K562 (cell line): Measurements from ENCODE around the gene DDX60. TPM values are rescaled to one million over a fixed set of nuclear protein-coding genes. Genes with fewer than 3 reads are reported as not detected.

ENCODE experiments used
- ATAC-seq: fragments of 200-7000 bp; cut with Tn5 transposase; 3 replicates; pipeline ENCODE4 v1.9.1; 2020; ENCODE audit warnings: moderate library complexity
- BruUV-seq: library from RNA; stranded (reverse); fragments of 400-500 nt; replicated peaks from 2 replicates; lab custom pipeline; 2021; lab: Mats Ljungman, UMichigan
- CTCF ChIA-PET: fragments of 300-600 bp; formaldehyde crosslinking; extraction: SDS; loops from one replicate; lab custom pipeline; 2021; ENCODE audit warnings: low intra/inter-chr PET ratio; lab: Yijun Ruan, JAX
- POLR2A ChIA-PET: fragments of 300-600, 350-650 bp; sonication (Branson Sonifier 250); formaldehyde crosslinking; extraction: SDS; loops from one replicate; lab custom pipeline; 2021; ENCODE audit warnings: antibody characterized with exemption, inconsistent platforms; lab: Yijun Ruan, JAX
- DNase-seq, 4 experiments: peaks; one replicate each; pipeline versions ENCODE4 v3.0.0 to v3.0.0-alpha.2; 2011 to 2018; ENCODE audit warnings: low spot score in 3 of 4, mixed read lengths in 3 of 4; ENCODE audit errors: extremely low read depth in 1 of 4
- FAIRE-seq: peaks from 2 replicates; lab custom pipeline; 2011; peaks lifted over from hg19 to GRCh38; lab: Jason Lieb, UNC
- H2AFZ ChIP-seq: 2 replicates; pipeline ENCODE4 v1.6.0; 2011; ENCODE audit warnings: low read depth, low read length, control low read depth, inconsistent platforms
- H3K27ac ChIP-seq: fragments of 200-600 bp; 3 replicates; pipeline ENCODE4 v1.8.0; 2011; ENCODE audit warnings: low read depth, mild to moderate bottlenecking, control low read depth, inconsistent platforms, low read length, moderate library complexity, mixed read lengths; ENCODE audit errors: extremely low read depth
- H3K27me3 ChIP-seq, 2 experiments: fragments of 300-600 bp in 1 of 2; 2 replicates in 1 of 2; 3 replicates in 1 of 2; pipeline versions ENCODE4 v1.6.0 to v1.8.0; 2011; ENCODE audit warnings: inconsistent platforms in 2 of 2, low read length in 2 of 2, mild to moderate bottlenecking in 1 of 2, mixed read lengths in 1 of 2, moderate library complexity in 1 of 2; ENCODE audit not compliant: control insufficient read depth in 2 of 2, insufficient read depth in 2 of 2
- H3K36me3 ChIP-seq: fragments of 300-600 bp; 3 replicates; pipeline ENCODE4 v1.8.0; 2011; ENCODE audit warnings: mild to moderate bottlenecking, low read length, inconsistent platforms; ENCODE audit not compliant: control insufficient read depth, insufficient read depth
- H3K4me1 ChIP-seq, 2 experiments: fragments of 200-600 bp in 1 of 2; replicated peaks in 1 of 2; 2 replicates in 1 of 2; 3 replicates in 1 of 2; pipeline versions ENCODE4 v1.5.1 to v1.8.0; 2011; ENCODE audit warnings: inconsistent platforms in 2 of 2, low read length in 2 of 2, mild to moderate bottlenecking in 1 of 2, mixed read lengths in 1 of 2, moderate library complexity in 1 of 2; ENCODE audit not compliant: control insufficient read depth in 2 of 2, insufficient read depth in 2 of 2
- H3K4me2 ChIP-seq: 2 replicates; pipeline ENCODE4 v1.6.1; 2011; ENCODE audit warnings: low read length, control low read depth, inconsistent platforms, mixed read lengths; ENCODE audit not compliant: insufficient read depth
- H3K4me3 ChIP-seq: fragments of 200-600 bp; sonication (generic), shearing (Covaris generic); 2 replicates; pipeline ENCODE4 v1.5.1; 2016; ENCODE audit warnings: control low read depth, inconsistent platforms
- H3K79me2 ChIP-seq: fragments of 200-600 bp; 3 replicates; pipeline ENCODE4 v1.8.0; 2011; ENCODE audit warnings: low read length, inconsistent platforms; ENCODE audit not compliant: control insufficient read depth, insufficient read depth
- H3K9ac ChIP-seq, 2 experiments: 2 replicates each; pipeline versions ENCODE4 v1.6.0 to v1.6.1; 2011; ENCODE audit warnings: low read depth in 2 of 2, low read length in 2 of 2, control low read depth in 1 of 2, inconsistent platforms in 1 of 2, mild to moderate bottlenecking in 1 of 2, mixed read lengths in 1 of 2; ENCODE audit not compliant: insufficient read depth in 1 of 2
- H3K9me1 ChIP-seq: one replicate; pipeline ENCODE4 v1.6.0; 2011; ENCODE audit warnings: inconsistent platforms, mild to moderate bottlenecking, low read length, moderate library complexity; ENCODE audit not compliant: control insufficient read depth, insufficient read depth
- H3K9me3 ChIP-seq: replicated peaks from 2 replicates; pipeline ENCODE4 v1.5.1; 2011; ENCODE audit warnings: low read depth, low read length, inconsistent platforms; ENCODE audit not compliant: control insufficient read depth, insufficient read depth
- H4K20me1 ChIP-seq: replicated peaks from 2 replicates; pipeline ENCODE4 v1.6.1; 2011; ENCODE audit warnings: low read length, inconsistent platforms, mixed read lengths; ENCODE audit not compliant: control insufficient read depth, insufficient read depth
- NR1H2 ChIP-seq: sonication (generic); formaldehyde crosslinking; IDR thresholded peaks from 2 replicates; pipeline ENCODE4 v1.4.0; 2020; ENCODE audit warnings: mild to moderate bottlenecking, missing genetic modification reagents
- NR3C1 ChIP-seq: sonication (generic); formaldehyde crosslinking; IDR thresholded peaks from 2 replicates; pipeline ENCODE4 v1.8.1; 2022; ENCODE audit warnings: missing genetic modification reagents
- RBM25 ChIP-seq: fragments of 200-400 bp; formaldehyde crosslinking; IDR thresholded peaks from 2 replicates; pipeline ENCODE4 v1.6.1; 2018; ENCODE audit warnings: low read length, low read depth, moderate library complexity; ENCODE audit not compliant: severe bottlenecking
- SIX5 ChIP-seq, 2 experiments: IDR thresholded peaks; 2 replicates each; pipeline ENCODE4 v1.6.1; 2011; ENCODE audit warnings: low read length in 2 of 2, borderline replicate concordance in 1 of 2, low read depth in 1 of 2, mild to moderate bottlenecking in 1 of 2, moderate library complexity in 1 of 2; ENCODE audit not compliant: insufficient read depth in 1 of 2
- XRCC4 ChIP-seq: IDR thresholded peaks from one replicate; pipeline ENCODE4 v1.6.1; 2011; ENCODE audit not compliant: insufficient read depth, insufficient read length; ENCODE audit errors: extremely low read depth
- ZKSCAN8 ChIP-seq: fragments of 200-800 bp; sonication (Bioruptor generic); IDR thresholded peaks from 2 replicates; pipeline ENCODE4 v1.6.1; 2016; ENCODE audit warnings: missing genetic modification characterization, missing compliant biosample characterization
- ZNF134 ChIP-seq: fragments of 250-450 bp; sonication (Bioruptor Pico); conservative IDR thresholded peaks from 2 replicates; pipeline ENCODE4 v1.4.0; 2020
- ZNF583 ChIP-seq: fragments of 250-450 bp; sonication (Bioruptor Pico); IDR thresholded peaks from 2 replicates; pipeline ENCODE4 v1.4.0; 2020
- ZNF778 ChIP-seq: fragments of 450-650 bp; formaldehyde crosslinking; IDR thresholded peaks from 2 replicates; pipeline ENCODE4 v1.4.0; 2020; ENCODE audit warnings: mild to moderate bottlenecking, moderate library complexity
- WGBS: fragments of 100-300 bp; shearing (Covaris generic); methylation state at CpG from one replicate; pipeline ENCODE4 v1.1.6; 2016; ENCODE audit warnings: low coverage, mixed read lengths; ENCODE audit not compliant: insufficient coverage; ENCODE audit errors: missing lambda C conversion rate; 5-methylcytosine and 5-hydroxymethylcytosine counted together
- in situ Hi-C: fragments of 300-500 bp; cut with MboI; formaldehyde crosslinking; loops from 4 replicates; pipeline ENCODE4 v1.15.0; 2018; ENCODE audit warnings: inconsistent platforms, mixed read lengths
- intact Hi-C: fragments of 100-400 bp; cut with micrococcal nuclease; formaldehyde crosslinking; loops from 2 replicates; pipeline ENCODE4 v1.14.2; 2022
- polyA plus RNA-seq, 8 experiments: library from polyadenylated mRNA; depleted of rRNA in 4 of 8; stranded (reverse) in 5 of 8; unstranded in 3 of 8; fragments of >200 nt; fragmentation: Nextera tagmentation in 2 of 8; fragmentation: Illumina TruSeq in 1 of 8; extraction: Ambion mirVana in 2 of 8; extraction: Trizol in 1 of 8; gene quantifications; 2 replicates each; pipeline versions ENCODE4 v1.2.1 to v1.2.3, GENCODE V29; 2011 to 2014; ENCODE audit warnings: inconsistent platforms in 1 of 8, missing spikeins in 1 of 8
- total RNA-seq, 7 experiments: library from RNA; depleted of rRNA in 6 of 7; stranded (reverse); fragments of >200 nt in 6 of 7; fragmentation: Illumina TruSeq in 2 of 7; extraction: Trizol in 2 of 7; gene quantifications; 2 replicates each; pipeline versions ENCODE4 v1.2.1 to v1.2.3, GENCODE V29; 2011 to 2021; ENCODE audit warnings: low replicate concordance in 1 of 7
- TF ChIP-seq, protein P1 (sequence below), 2 experiments: fragments of 250-450 bp in 1 of 2; fragments of 450-650 bp in 1 of 2; sonication (Bioruptor Pico) in 1 of 2; IDR thresholded peaks; 2 replicates each; pipeline versions ENCODE4 v1.6.1 to v1.8.0; 2016 to 2021; ENCODE audit warnings: mild to moderate bottlenecking in 2 of 2, moderate library complexity in 2 of 2, missing compliant biosample characterization in 1 of 2, missing genetic modification characterization in 1 of 2
- TF ChIP-seq, protein P2 (sequence below): fragments of 250-450 bp; sonication (Bioruptor Pico); IDR thresholded peaks from 2 replicates; pipeline ENCODE4 v1.4.0; 2020; ENCODE audit warnings: mild to moderate bottlenecking, moderate library complexity

DDX60 gene
- total and polyA plus RNA-seq, 9 of the 15 experiments (the other 6 are each of a cell fraction or from before 2014, with no cell fraction given): 0.06 to 0.25 (median 0.13) TPM

DNA sequence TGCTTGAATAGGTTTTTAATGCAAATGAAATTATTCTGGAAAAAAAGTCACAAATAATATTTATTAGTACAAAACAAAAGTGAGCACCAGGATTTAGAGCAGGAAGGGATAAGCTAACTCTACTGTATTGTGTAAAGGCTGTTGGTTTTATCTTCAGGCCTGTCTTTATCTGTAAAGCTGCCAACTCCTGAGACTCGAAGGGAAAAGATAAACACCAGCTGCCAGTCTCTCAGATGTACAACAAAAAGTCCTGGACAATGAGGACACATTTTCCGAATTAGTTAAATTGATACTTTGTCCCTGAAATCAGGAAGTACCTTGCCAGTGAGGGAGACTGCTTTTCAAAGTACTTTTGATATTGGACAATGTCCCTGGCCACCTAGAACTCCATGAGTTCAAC lies 8.8 kb downstream of the DDX60 start:
- DNase-seq (no peak), FAIRE-seq (no peak), ATAC-seq (no peak)
- Histone ChIP-seq H3K36me3 (no peaks in the 10 kb centered on the region), H3K4me1 (no peaks in the 10 kb centered on the region), H3K27ac (no peak overlapping the region), H3K4me2 (no peak overlapping the region), H3K27me3 (no peaks in the 10 kb centered on the region), H3K4me3 (no peak overlapping the region), H4K20me1 (no peaks in the 10 kb centered on the region), H3K79me2 (no peaks in the 10 kb centered on the region), H3K9me1 (no peaks in the 10 kb centered on the region), H2AFZ (no peak overlapping the region), H3K9ac (no peak overlapping the region), H3K9me3 (no peaks in the 10 kb centered on the region)
- BruUV-seq: no TSS peak
- POLR2A ChIA-PET: no interaction called here
- intact Hi-C loops: no loop called here
- CTCF ChIA-PET: no interaction called here
- no peak for TF ChIP-seq RBM25
- no peak for TF ChIP-seq XRCC4
- TF ChIP-seq NR3C1 (CRISPR knock-in tag): no peak
- TF ChIP-seq SIX5 (IDR thresholded peaks at IDR 0.05; ENCODE audit: borderline replicate concordance in 1 of 2, insufficient read depth in 1 of 2, low read depth in 1 of 2, low read length in 2 of 2): no peak
- no peak for TF ChIP-seq ZNF583
- TF ChIP-seq, protein P1, sequence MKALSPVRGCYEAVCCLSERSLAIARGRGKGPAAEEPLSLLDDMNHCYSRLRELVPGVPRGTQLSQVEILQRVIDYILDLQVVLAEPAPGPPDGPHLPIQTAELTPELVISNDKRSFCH (CRISPR knock-in tag; IDR thresholded peaks at IDR 0.05): no peak
- TF ChIP-seq, protein P1 (tag; IDR thresholded peaks at IDR 0.05): no peak
- no peak for TF ChIP-seq ZNF134 (CRISPR knock-in tag)
- no peak for TF ChIP-seq ZNF778 (CRISPR knock-in tag)
- TF ChIP-seq ZKSCAN8: no peak
- TF ChIP-seq NR1H2 (CRISPR knock-in tag): no peak
- TF ChIP-seq, protein P2, sequence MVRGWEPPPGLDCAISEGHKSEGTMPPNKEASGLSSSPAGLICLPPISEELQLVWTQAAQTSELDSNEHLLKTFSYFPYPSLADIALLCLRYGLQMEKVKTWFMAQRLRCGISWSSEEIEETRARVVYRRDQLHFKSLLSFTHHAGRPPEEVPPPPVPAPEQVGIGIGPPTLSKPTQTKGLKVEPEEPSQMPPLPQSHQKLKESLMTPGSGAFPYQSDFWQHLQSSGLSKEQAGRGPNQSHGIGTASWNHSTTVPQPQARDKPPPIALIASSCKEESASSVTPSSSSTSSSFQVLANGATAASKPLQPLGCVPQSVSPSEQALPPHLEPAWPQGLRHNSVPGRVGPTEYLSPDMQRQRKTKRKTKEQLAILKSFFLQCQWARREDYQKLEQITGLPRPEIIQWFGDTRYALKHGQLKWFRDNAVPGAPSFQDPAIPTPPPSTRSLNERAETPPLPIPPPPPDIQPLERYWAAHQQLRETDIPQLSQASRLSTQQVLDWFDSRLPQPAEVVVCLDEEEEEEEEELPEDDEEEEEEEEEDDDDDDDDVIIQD (CRISPR knock-in tag): no peak
- 0% methylated on average over 2 of the region's 2 CpGs for WGBS
- in situ Hi-C loops: no loop called here
